COLO668 (cell line): Measurements from ENCODE around the gene GBP1.
"Not testable (repeated sequence)": the region's sequence is repeated elsewhere in the genome, so short reads cannot be mapped to it uniquely, and the experiment has no call there.

ENCODE experiments used
- DNase-seq: peaks from one replicate; lab custom pipeline; 2025; ENCODE audit not compliant: unreplicated experiment; lab: John Stamatoyannopoulos, UW

Gene GBP1, protein sequence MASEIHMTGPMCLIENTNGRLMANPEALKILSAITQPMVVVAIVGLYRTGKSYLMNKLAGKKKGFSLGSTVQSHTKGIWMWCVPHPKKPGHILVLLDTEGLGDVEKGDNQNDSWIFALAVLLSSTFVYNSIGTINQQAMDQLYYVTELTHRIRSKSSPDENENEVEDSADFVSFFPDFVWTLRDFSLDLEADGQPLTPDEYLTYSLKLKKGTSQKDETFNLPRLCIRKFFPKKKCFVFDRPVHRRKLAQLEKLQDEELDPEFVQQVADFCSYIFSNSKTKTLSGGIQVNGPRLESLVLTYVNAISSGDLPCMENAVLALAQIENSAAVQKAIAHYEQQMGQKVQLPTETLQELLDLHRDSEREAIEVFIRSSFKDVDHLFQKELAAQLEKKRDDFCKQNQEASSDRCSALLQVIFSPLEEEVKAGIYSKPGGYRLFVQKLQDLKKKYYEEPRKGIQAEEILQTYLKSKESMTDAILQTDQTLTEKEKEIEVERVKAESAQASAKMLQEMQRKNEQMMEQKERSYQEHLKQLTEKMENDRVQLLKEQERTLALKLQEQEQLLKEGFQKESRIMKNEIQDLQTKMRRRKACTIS

DNA sequence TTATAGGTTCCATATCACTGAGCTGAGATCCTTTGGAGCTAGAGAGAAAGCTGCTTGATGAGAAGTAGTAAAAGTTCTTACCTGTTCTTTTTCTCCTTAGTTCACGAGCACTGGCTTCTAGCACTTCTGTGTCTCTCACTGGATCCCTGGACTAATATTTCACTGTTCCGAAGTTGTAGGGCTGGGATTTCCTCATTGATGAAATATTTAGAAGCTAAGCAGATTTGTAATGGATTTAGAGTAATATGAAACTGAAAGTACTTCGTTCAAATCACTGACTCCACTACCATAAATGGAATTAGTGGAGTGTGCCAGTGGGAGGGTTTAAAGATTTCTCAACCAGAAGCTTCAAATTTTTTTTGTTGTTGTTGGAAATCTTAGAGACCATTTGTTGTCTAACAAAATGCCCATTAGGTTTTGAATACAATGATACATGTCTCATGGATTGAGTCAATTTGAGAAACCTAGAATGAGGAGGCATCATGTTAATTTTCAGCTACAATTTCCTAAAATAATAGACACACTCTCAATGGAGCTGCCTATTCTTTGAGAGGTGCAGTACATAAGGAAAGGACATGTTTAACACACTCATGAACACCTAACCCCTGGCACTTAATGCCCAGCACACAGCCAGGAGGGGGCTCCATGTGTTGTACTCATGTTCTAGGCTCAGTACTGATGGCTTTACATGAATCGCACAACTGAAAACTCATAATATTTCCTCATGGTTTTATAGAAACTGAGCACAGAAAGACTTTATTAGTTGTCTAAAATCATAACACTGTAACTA, at the start of gene GBP1:
TSS of gene GBP1 (minus strand) at position 130 of the 790 bp plus-strand sequence. CDS start 1,974 bp downstream, outside the sequence.
- no peak for DNase-seq

DNA sequence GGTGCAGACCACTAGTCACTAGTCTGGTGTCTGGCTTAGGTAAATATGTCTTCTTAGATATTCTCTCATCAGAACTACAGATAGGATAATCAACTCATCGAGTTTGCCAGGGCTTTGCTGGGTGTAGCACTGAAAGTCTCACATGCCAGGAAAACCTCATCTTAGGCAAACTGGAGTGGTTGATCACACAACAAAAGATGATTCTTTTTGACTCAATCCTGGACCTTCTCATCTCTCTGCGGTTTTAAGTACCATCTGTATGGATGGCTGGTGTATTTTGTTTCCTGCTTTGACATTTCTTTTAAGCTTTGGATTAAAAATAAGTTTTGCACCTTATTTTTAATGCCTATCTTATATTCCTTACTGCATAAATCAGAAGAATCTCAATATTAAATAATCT, 49.7 kb upstream of the GBP1 start:
- DNase-seq: no peak

DNA sequence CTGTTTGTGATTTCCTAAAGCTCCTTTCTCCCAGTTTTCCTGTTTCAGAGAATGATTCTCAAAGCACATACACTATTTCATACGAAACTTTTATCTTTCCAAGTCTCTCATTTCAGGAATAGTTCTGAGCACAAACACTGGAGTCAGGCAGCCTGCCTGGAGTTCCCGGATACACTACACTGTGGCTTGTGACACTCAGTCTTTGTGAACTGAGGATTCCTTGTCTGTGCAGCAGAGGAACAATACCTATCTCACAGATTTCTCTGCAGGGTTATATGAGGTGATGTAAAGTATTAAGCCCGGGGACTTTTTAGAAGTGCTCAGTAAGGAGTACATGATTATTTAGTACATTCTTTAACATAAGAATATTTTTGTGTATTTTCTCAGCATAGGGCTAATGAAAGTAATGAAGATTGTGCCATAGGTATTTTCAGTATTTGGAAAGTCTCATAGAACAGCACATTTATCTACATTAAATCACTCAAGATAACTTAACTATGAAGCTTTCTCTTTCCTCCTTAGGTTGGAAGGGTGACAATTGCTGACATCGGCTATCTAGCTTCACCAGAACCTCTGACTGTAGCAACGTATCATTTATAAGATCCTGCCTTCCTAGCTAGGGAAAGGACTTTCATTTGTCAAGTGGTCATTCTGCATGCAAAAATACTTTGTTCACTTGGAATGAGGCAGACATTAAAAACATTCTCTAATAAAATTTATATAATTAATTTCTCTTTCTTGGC, 48.0 kb upstream of the GBP1 start:
- DNase-seq: no peak

DNA sequence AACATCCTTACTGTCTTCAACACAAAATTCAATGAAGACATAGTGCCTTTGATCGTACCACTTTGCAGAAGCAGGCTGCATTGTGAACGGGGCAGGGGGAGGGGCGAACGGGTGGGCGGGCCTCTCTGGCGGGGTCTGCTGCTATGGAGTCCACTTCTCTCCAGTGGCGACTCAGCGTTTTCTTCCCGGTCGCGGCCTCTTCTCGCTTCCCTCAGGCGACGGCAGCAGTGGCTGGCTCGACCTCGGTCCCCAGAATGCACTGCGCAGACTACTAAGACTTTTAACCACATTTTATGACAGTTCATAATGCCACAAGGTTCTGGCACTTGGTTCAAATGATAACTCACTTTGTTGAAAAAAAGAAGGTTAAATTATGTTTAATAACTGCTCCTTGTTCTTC, 39.7 kb upstream of the GBP1 start:
- DNase-seq: no peak

DNA sequence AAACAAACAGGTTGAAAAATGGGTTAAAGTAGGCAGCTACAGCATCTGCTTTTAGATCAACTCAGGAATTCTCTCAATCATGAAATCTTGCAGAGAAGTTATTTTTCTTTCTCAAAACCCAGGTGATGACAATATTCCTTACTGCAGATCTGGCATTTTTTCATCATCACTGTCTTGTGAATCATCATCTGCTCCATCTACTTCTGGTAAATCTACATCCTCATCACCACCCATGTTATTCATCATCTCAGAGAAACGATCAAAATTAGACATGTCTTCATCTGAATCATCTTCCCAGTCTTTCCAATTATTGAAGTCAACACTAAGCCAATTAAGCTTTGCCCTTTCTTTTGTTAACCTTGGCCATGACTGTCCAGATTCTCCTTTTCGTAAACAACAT, 39.1 kb upstream of the GBP1 start:
- no peak for DNase-seq

DNA sequence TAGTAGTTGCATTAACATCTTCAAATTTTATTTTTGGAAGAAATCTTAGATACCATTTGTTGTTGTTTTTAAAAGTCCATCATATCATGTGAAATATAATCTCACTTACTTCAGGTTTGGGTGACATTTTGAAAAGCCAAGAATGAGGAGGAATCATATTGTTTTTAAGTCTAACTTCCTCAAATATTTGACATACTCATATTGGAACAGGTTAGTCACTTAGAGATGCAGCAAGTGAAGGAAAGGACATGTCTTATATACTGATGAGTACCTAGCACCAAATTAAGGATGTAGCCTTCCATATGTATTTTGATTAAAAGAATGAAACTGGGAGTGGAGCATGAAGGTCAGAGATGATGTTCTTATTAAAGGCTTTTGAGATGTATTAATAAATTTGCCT, 37.0 kb upstream of the GBP1 start:
- DNase-seq: no peak

DNA sequence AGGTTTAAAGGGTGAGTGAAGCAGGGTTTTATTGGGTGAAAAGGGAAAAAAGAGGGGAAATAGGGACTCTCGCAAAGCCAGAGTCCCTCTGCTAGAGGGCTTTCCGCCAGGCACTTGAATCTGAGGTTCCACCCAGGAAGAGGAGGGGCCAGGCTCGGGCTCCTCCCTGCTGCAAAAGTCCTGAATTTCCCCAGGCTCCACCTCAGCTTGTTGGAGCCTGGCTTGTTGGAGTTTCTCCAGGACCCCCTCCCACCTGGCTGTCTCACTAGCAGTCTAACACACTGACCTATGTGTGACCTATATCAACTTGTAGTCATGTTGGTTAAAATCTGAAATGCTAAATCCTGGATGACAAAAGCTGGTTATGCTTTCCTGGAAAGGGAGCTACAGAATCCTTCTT, 35.4 kb upstream of the GBP1 start:
- no peak for DNase-seq

DNA sequence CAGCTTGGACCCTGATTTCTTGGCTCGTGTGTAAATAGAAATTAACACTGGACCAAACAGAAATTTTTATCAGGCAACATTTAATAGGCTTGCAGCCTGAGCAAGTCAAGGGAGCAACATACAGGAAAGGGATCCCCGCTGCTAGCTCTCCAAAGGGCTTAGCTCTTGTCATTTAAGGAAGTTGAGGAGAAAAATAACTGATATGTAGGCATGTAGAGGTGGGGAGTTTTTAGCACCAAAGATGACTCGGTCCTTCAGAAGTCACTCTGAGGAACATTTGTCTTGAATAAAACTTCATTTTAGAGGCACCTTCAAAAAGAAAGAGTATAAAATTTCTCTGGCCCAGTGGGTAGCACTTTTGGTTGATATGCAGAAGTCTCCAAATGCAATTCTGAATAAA, 33.8 kb upstream of the GBP1 start:
- DNase-seq: no peak

DNA sequence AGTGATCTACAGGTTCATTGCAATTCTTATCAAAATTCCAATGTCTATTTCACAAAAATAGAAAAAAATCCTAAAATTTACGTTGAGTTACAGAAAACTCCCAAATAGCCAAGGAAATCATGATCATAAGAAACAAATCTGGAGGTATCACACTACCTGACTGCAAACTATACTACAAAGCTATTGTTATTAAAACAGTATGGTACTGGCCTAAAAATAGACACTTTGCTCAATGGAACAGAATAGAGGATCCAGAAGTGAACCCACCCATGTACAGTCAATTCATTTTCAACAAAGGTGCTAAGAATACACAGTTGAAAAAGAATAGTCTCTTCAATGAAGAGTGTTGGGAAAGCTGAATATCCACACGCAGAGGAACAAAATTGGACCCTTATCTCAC, 30.7 kb upstream of the GBP1 start:
- no peak for DNase-seq

DNA sequence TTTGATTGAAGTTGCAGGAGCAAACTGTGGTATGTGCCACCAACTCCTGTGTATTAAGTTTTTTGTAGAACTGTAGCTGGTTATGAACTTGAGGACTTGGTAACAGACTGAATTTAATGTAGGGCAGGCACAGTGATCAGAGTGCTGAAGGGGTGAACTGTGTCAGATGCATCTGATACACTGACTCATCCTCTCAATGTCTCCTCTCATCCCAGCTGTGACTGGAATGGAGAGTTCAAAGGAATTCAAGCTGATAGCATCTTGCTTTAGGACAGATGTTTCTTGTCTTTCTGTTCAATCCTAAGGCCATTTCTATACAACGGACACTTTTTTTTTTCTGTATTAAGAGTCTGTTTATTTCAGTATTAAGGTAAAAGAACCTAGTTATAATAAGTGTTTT, 25.0 kb upstream of the GBP1 start:
- DNase-seq: no peak

DNA sequence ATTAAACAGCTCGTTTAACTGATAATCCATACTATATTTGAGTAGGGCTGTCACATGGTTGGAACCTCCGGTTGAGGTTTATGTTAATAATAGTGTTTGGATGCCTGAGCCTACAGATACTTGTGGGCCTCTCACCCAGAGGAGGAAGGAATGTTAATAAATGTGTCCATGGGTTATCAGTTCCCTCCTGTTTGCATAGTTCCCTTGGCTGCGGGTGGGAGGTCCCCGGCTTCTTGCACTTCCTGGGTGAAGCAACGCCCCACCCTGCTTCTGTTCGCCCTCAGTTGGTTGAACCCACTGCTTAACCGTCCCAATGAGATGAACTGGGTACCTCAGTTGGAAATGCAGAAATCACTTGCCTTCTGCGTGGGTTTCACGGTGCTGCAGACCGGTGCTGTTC, 23.6 kb upstream of the GBP1 start:
- no peak for DNase-seq

DNA sequence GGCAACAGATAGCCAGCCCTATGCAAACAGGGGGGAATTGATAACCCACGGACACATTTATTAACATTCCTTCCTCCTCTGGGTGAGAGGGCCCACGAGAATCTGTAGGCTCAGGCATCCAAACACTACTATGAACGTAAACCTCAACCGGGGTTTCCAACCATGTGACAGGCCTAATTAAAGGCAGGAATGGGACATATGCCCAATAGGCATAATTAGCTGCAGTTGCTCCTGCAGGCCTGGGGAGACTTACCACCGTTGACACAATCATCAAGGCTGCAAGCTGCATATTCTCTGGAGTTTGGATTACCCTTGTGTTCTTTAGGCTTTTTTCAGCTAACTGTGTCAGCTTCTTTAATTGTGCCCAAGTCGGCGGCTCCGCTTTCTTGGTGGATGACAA, 22.2 kb upstream of the GBP1 start:
- DNase-seq: no peak

DNA sequence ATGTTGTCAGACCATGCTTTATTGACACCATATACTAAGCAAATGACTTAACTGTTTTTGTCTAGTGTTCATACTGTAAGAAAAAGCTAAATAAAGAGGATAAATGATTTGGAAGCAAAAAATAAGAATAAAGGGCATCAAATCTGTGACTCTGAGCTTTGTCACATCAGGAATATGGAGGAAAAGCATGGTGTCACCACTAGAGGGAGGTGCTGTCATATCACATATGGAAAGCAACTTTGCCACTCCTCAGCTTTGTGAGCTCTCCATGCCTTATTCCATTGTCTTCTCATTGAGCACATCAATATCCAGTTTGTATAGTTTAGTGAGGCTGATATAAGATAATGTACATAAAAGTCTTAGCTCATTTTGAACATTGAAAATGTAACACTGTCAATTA, 20.8 kb upstream of the GBP1 start:
- no peak for DNase-seq

DNA sequence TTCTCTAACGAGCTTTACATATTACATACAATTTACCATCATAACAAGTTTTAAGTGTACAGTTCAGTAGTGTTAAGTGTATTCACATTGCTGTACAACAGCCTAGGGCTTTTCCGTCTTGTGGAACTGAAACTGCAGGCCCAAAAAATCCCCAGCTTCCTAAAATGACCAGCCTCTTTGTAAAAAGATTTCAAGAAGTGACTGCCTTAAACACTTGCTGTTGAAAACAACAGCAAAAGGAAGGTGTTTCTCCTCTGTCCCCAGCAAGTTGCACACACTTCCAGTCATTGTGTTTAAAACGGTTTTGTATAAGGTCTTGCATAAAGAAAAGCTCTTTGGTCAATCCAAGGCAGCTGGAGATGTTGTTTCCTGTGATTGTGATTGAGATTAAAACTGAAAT, 16.0 kb upstream of the GBP1 start:
- DNase-seq: no peak

DNA sequence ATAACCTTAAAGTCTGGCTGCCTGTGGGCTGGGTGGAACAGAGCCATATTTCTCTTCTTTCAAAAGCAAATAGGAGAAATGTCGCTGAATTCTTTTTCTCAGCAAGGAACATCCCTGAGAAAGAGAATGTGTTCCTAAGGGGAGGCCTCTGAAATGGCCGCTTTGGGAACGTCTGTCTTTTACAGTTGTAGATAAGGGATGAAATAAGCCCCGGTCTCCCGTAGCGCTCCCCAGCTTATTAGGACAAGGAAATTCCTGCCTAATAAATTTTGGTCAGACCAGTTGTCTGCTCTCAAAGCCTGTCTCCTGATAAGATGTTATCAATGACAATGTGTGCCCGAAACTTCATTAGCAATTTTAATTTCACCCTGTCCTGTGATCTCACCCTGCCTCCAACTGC, 15.1 kb upstream of the GBP1 start:
- not testable (repeated sequence) for DNase-seq

DNA sequence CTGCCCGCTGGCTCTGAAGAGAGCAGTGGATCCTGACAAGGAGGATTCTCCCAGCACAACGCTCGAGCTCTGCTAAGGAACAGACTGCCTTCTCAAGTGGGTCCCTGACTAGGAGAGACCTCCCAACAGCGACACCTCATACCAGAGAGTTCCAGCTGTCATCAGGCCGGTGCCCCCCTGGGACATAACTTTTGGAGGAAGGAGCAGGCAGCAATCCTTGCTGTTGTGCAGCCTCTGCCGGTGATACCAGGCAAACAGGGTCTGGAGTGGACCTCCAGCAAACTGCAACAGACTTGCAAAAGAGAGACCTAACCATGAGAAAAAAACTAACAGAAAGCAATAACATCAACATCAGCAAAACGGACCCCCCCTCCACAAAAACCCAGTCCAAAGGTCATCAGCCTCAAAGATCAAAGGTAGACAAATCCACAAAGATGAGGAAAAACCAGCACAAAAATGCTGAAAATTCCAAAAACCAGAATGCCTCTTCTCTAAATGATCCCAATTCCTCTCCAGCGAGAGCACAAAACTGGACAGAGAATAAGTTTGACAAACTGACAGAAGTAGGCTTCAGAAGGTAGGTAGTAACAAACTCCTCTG, 7.6 kb upstream of the GBP1 start:
- DNase-seq: not testable (repeated sequence)

DNA sequence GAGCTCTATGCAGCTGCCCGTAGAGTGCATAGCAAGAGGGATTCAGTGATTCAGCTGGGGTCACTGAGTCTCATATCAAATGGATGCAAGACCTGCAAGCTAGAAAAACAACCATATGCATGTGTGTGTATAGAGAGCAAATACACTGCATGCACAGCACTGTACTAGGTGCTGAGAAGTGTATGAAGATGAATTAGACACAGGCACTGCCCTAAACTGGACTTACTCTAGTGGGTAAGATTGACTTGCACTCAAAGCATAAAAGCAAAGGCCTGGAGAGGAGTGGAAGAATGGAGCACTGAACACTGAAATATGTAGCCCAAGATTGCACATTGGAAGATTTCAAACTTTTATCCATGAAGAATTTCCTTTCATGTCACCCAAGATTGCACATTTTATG, 5.5 kb upstream of the GBP1 start:
- no peak for DNase-seq

DNA sequence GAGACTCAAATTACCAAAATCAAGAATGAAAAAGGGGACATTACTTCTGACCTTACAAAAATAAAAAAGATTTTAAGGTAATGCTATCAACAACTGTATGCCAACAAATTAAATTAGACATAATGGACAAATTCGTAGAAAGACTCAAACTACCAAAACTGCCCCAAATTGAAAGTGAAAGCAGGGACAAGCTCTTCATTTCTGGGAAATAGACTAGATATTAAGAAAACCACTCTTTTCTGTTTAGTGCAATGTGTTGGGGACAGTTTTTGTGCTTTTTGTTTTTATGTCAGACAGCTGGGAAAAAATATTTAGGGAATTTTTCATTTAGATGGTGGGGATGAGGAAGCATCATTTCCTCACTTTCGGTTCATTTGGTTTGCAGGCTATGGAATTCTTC, 4.9 kb upstream of the GBP1 start:
- no peak for DNase-seq

DNA sequence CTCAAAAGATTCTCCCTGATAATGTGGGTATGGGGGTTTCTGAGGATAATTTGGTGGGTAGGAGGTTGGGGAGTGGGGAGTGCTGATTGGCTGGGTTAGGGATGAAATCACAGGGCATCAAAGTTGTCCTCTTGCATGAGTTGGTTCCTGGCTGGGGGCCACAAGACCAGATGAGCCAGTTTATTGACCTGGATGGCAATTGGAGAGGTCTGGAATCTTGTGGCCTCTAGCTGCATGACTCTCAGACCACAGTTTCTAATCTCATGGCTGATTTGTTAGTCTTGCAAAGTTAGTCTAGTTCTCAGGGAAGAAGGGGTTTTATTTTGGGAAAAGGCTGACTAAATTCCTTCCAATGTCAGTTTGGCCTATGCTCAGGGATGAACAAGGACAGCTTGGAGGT, 3.3 kb upstream of the GBP1 start:
- DNase-seq: no peak

DNA sequence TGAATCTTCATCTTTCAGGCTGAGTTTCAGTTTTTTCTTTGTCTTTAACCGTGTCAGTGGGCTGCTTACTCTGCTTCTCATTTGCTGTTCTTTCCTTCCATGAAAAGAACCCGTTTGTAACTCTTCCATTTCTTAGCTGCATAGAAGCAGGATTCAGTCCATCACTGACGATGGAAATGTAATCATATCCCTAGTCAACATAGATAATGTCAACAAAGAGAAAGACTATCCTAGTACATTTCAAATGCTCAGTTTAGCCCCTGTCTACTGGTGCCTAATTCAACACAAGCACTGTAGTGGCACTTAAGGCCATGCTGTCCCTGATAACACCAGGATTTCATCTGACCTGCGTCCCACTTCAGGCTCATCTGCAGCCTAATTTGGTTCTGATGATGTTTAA, 376 bp downstream of the GBP1 start:
- no peak for DNase-seq

DNA sequence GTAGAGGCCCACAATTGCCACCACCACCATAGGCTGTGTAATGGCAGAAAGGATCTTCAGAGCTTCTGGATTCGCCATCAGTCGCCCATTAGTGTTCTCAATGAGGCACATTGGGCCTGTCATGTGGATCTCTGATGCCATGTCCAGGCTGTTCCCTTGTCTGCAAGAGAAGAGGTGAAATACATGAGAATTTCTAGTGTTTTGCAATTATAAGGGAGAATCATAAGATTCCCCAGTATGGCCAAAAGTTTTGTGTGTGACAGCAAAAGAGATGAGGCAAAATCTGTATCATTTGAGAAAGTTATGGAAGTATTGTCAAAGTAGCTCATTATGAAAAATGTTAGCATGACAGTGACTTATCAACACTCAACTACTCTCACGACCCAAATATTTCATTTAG, 1.9 kb downstream of the GBP1 start:
- DNase-seq: no peak
